Measurements from ENCODE around the gene DTNB.

DNA sequence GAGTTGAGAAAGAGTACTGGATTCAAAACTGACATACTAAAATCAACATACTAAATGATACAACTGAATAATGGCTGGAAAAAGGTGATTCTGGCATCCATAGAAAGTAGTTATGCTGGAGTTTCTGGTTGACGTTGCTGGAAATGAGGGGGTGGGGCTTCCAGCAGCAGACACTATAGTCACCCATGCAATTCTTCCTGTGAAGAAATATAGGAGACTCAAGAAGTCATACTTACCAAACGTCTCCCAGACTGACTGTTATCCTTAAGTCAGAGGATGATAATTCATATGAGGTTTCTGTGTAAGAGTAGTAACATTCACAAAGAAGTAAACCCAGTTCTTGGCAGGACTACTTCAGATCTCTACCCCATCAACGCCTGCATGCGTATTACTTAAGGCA, 23.6 kb downstream of the DTNB start:
- TF ChIP-seq POLR2A (IDR thresholded peaks at IDR 0.05) = no peak
- TF ChIP-seq, protein P1, sequence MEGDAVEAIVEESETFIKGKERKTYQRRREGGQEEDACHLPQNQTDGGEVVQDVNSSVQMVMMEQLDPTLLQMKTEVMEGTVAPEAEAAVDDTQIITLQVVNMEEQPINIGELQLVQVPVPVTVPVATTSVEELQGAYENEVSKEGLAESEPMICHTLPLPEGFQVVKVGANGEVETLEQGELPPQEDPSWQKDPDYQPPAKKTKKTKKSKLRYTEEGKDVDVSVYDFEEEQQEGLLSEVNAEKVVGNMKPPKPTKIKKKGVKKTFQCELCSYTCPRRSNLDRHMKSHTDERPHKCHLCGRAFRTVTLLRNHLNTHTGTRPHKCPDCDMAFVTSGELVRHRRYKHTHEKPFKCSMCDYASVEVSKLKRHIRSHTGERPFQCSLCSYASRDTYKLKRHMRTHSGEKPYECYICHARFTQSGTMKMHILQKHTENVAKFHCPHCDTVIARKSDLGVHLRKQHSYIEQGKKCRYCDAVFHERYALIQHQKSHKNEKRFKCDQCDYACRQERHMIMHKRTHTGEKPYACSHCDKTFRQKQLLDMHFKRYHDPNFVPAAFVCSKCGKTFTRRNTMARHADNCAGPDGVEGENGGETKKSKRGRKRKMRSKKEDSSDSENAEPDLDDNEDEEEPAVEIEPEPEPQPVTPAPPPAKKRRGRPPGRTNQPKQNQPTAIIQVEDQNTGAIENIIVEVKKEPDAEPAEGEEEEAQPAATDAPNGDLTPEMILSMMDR (IDR thresholded peaks at IDR 0.05) = no peak
